ENCODE data around the gene IFNA7.

DNA sequence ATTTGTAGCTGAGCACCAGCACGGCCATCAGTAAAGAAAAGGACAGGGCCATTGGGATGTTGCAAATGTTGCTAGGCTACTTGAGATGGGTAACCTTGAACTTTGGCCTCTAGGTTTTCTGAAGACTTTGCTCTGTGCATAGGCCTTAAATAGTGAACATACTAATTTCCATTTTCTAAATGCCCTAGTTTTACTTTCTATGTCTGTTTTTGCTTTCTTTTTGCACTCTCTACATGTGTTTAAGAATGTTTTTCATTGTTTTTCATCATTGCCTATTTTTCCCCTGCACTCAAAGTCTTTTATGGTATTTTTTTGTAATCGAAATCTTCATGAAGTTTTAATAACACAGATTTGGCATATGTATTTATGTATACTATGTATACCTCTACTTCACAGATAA, 26.1 kb upstream of the IFNA7 start, which contains the start of gene IFNA17:
- no peak for TF ChIP-seq EZH2 (IDR thresholded peaks at IDR 0.05; ENCODE audit: low read length, missing control alignments)
- no peak for TF ChIP-seq CTCF (conservative IDR thresholded peaks at IDR 0.05 in 1 of 2, IDR thresholded peaks at IDR 0.05 in 1 of 2; ENCODE audit: low read depth in 1 of 2, low read length in 2 of 2)
